H1 (cell line): Measurements from ENCODE around the gene ABCG1. TPM values are rescaled to one million over a fixed set of nuclear protein-coding genes. Genes with fewer than 3 reads are reported as not detected.

ENCODE experiments used
- CTCF ChIA-PET: fragments of 300-600 bp; sonication (Branson Sonifier 250); formaldehyde crosslinking; loops from one replicate; lab custom pipeline; 2021; ENCODE audit not compliant: partially characterized antibody; lab: Charles Lee
- POLR2A ChIA-PET: fragments of 300-600 bp; sonication (Branson Sonifier 250); formaldehyde crosslinking; loops from one replicate; lab custom pipeline; 2021; ENCODE audit warnings: inconsistent platforms; ENCODE audit not compliant: partially characterized antibody; lab: Charles Lee
- DNase-seq, 2 experiments: peaks; one replicate each; pipeline versions ENCODE4 v3.0.0 to v3.0.0-alpha.2; 2010 to 2022; ENCODE audit warnings: low spot score in 2 of 2, low read depth in 1 of 2, mixed read lengths in 1 of 2
- FAIRE-seq: peaks from 2 replicates; lab custom pipeline; 2011; peaks lifted over from hg19 to GRCh38; lab: Jason Lieb, UNC
- H2AFZ ChIP-seq: 2 replicates; pipeline ENCODE4 v1.8.1; 2012; ENCODE audit warnings: low read length, inconsistent platforms
- H2AK5ac ChIP-seq: 2 replicates; pipeline ENCODE4 v1.6.1; 2013; ENCODE audit warnings: low read depth, low read length
- H2BK120ac ChIP-seq: replicated peaks from 2 replicates; pipeline ENCODE3; 2013; ENCODE audit warnings: low read depth, low read length, inconsistent platforms
- H2BK12ac ChIP-seq: 2 replicates; pipeline ENCODE4 v1.6.1; 2013; ENCODE audit warnings: low read depth, low read length
- H2BK15ac ChIP-seq: 2 replicates; pipeline ENCODE4 v1.6.1; 2013; ENCODE audit warnings: low read length
- H2BK20ac ChIP-seq: 2 replicates; pipeline ENCODE4 v1.6.1; 2013; ENCODE audit warnings: low read length
- H2BK5ac ChIP-seq: 2 replicates; pipeline ENCODE4 v1.6.1; 2013; ENCODE audit warnings: low read depth, low read length
- H3K14ac ChIP-seq: 2 replicates; pipeline ENCODE4 v1.6.1; 2013; ENCODE audit warnings: inconsistent platforms; ENCODE audit not compliant: insufficient read length
- H3K18ac ChIP-seq: 2 replicates; pipeline ENCODE4 v1.6.1; 2013; ENCODE audit warnings: low read length; ENCODE audit errors: extremely low read depth
- H3K23ac ChIP-seq: 2 replicates; pipeline ENCODE4 v1.6.1; 2013; ENCODE audit warnings: inconsistent platforms; ENCODE audit not compliant: insufficient read length
- H3K23me2 ChIP-seq: 2 replicates; pipeline ENCODE4 v1.6.1; 2013; ENCODE audit warnings: low read depth, low read length
- H3K27ac ChIP-seq: 2 replicates; pipeline ENCODE4 v1.6.1; 2011; ENCODE audit warnings: low read depth, low read length, inconsistent platforms
- H3K27me3 ChIP-seq, 4 experiments: replicated peaks in 1 of 4; 1 replicate in 1 of 4; 2 replicates in 3 of 4; pipeline versions ENCODE4 v1.6.1 to v1.8.1; 2011 to 2013; ENCODE audit warnings: low read length in 3 of 4, mild to moderate bottlenecking in 3 of 4, inconsistent platforms in 2 of 4, mixed read lengths in 2 of 4, moderate library complexity in 1 of 4; ENCODE audit not compliant: control insufficient read depth in 3 of 4, insufficient read depth in 3 of 4; ENCODE audit errors: extremely low read depth in 1 of 4
- H3K36me3 ChIP-seq, 4 experiments: 2 replicates each; pipeline versions ENCODE4 v1.6.1 to v1.8.1; 2011 to 2013; ENCODE audit warnings: mild to moderate bottlenecking in 4 of 4, low read length in 3 of 4, moderate library complexity in 2 of 4, control low read depth in 1 of 4, inconsistent platforms in 1 of 4; ENCODE audit not compliant: insufficient read depth in 4 of 4, control insufficient read depth in 2 of 4
- H3K4ac ChIP-seq: replicated peaks from 2 replicates; pipeline ENCODE3; 2013; ENCODE audit warnings: low read length, low read depth, mixed read lengths, inconsistent platforms; ENCODE audit not compliant: insufficient read length
- H3K4me1 ChIP-seq, 4 experiments: replicated peaks in 1 of 4; 1 replicate in 1 of 4; 2 replicates in 3 of 4; pipeline versions ENCODE4 v1.6.1 to v1.8.1; 2011 to 2013; ENCODE audit warnings: low read length in 3 of 4, inconsistent platforms in 2 of 4, mixed read lengths in 1 of 4; ENCODE audit not compliant: insufficient read depth in 4 of 4, control insufficient read depth in 3 of 4
- H3K4me2 ChIP-seq, 2 experiments: 2 replicates each; pipeline versions ENCODE4 v1.6.1 to v1.8.1; 2011 to 2013; ENCODE audit warnings: low read depth in 2 of 2, low read length in 2 of 2, control low read depth in 1 of 2, inconsistent platforms in 1 of 2, mild to moderate bottlenecking in 1 of 2; ENCODE audit not compliant: insufficient read depth in 1 of 2
- H3K4me3 ChIP-seq, 4 experiments: fragments of 200-600, 300-600 bp in 1 of 4; sonication (generic), shearing (Covaris generic), sonication (Bioruptor Twin) in 1 of 4; 2 replicates each; pipeline versions ENCODE4 v1.5.1 to v1.8.1; 2011 to 2016; ENCODE audit warnings: low read length in 4 of 4, low read depth in 3 of 4, control low read depth in 2 of 4, inconsistent platforms in 2 of 4, mild to moderate bottlenecking in 2 of 4, mixed read lengths in 1 of 4, moderate library complexity in 1 of 4; ENCODE audit not compliant: insufficient read depth in 2 of 4; ENCODE audit errors: extremely low read depth in 1 of 4
- H3K56ac ChIP-seq: replicated peaks from 2 replicates; pipeline ENCODE3; 2013; ENCODE audit warnings: low read depth, mild to moderate bottlenecking, mixed read lengths, low read length, inconsistent platforms; ENCODE audit not compliant: insufficient read length
- H3K79me1 ChIP-seq: 2 replicates; pipeline ENCODE4 v1.6.1; 2013; ENCODE audit warnings: low read depth, low read length, control low read depth
- H3K79me2 ChIP-seq, 2 experiments: 2 replicates each; pipeline versions ENCODE4 v1.6.1 to v1.8.1; 2012 to 2013; ENCODE audit warnings: low read length in 2 of 2, mild to moderate bottlenecking in 2 of 2, inconsistent platforms in 1 of 2; ENCODE audit not compliant: insufficient read depth in 2 of 2, control insufficient read depth in 1 of 2
- H3K9ac ChIP-seq, 4 experiments: replicated peaks in 1 of 4; 1 replicate in 1 of 4; 2 replicates in 3 of 4; pipeline versions ENCODE4 v1.6.1 to v1.8.1; 2011 to 2013; ENCODE audit warnings: low read depth in 3 of 4, low read length in 3 of 4, control low read depth in 2 of 4, mild to moderate bottlenecking in 2 of 4, moderate library complexity in 2 of 4, inconsistent platforms in 1 of 4; ENCODE audit errors: extremely low read depth in 1 of 4
- H3K9me3 ChIP-seq, 2 experiments: 2 replicates each; pipeline versions ENCODE4 v1.6.1 to v1.8.1; 2012 to 2013; ENCODE audit warnings: mild to moderate bottlenecking in 2 of 2, moderate library complexity in 2 of 2, control low read depth in 1 of 2, inconsistent platforms in 1 of 2, low read depth in 1 of 2, low read length in 1 of 2, mixed read lengths in 1 of 2; ENCODE audit not compliant: insufficient read depth in 2 of 2
- H4K20me1 ChIP-seq, 2 experiments: replicated peaks in 1 of 2; 2 replicates each; pipeline versions ENCODE3 to v1.8.1; 2011 to 2013; ENCODE audit warnings: inconsistent platforms in 2 of 2, low read length in 2 of 2, mild to moderate bottlenecking in 1 of 2; ENCODE audit not compliant: insufficient read depth in 2 of 2, control insufficient read depth in 1 of 2
- H4K5ac ChIP-seq: 2 replicates; pipeline ENCODE4 v1.6.1; 2013; ENCODE audit warnings: low read length, low read depth, mixed read lengths, inconsistent platforms; ENCODE audit not compliant: insufficient read length
- H4K8ac ChIP-seq: 2 replicates; pipeline ENCODE4 v1.8.0; 2013; ENCODE audit warnings: mild to moderate bottlenecking, moderate library complexity, low read length, inconsistent platforms; ENCODE audit not compliant: insufficient read depth; ENCODE audit errors: extremely low read depth
- H4K91ac ChIP-seq: replicated peaks from 2 replicates; pipeline ENCODE3; 2013; ENCODE audit warnings: low read length, mixed read lengths, inconsistent platforms; ENCODE audit not compliant: insufficient read length
- CBX5 ChIP-seq: fragments of 300-800, 300-1000 bp; sonication (generic); IDR thresholded peaks from 2 replicates; pipeline ENCODE4 v1.7.1; 2016; ENCODE audit warnings: antibody characterized with exemption, low read length, low read depth
- CREB1 ChIP-seq: IDR thresholded peaks from 2 replicates; pipeline ENCODE4 v1.6.1; 2012; ENCODE audit warnings: inconsistent platforms
- MAFK ChIP-seq: IDR thresholded peaks from 2 replicates; pipeline ENCODE4 v1.6.1; 2012; ENCODE audit warnings: low read depth, mild to moderate bottlenecking, improper control_type of control experiment, low read length
- NANOG ChIP-seq: IDR thresholded peaks from 2 replicates; pipeline ENCODE4 v1.6.1; 2011; ENCODE audit warnings: low read length, low read depth, mild to moderate bottlenecking, inconsistent platforms; ENCODE audit not compliant: insufficient read depth, poor library complexity, severe bottlenecking
- POLR2A ChIP-seq, 2 experiments: IDR thresholded peaks; 1 replicate in 1 of 2; 2 replicates in 1 of 2; pipeline ENCODE4 v1.6.1; 2011; ENCODE audit warnings: low read depth in 2 of 2, low read length in 2 of 2, mild to moderate bottlenecking in 2 of 2; ENCODE audit errors: control extremely low read depth in 1 of 2
- SP4 ChIP-seq: IDR thresholded peaks from 2 replicates; pipeline ENCODE4 v1.6.1; 2012; ENCODE audit warnings: low read length, inconsistent platforms
- TBP ChIP-seq: IDR thresholded peaks from 2 replicates; pipeline ENCODE4 v1.6.1; 2011; ENCODE audit warnings: low read depth, low read length, improper control_type of control experiment
- WGBS, 2 experiments: shearing (Covaris generic) in 1 of 2; methylation state at CpG; one replicate each; pipeline versions ENCODE4 v1.1.6 to v1.1.7; 2013 to 2015; ENCODE audit warnings: low lambda C conversion rate in 2 of 2, mixed read lengths in 2 of 2, inconsistent platforms in 1 of 2, low coverage in 1 of 2, missing lambda C conversion rate in 1 of 2; ENCODE audit not compliant: insufficient replicate concordance in 2 of 2, insufficient coverage in 1 of 2, insufficient read length in 1 of 2; ENCODE audit errors: extremely low coverage in 1 of 2, missing lambda C conversion rate in 1 of 2; 5-methylcytosine and 5-hydroxymethylcytosine counted together
- polyA plus RNA-seq, 7 experiments: library from polyadenylated mRNA; depleted of rRNA in 3 of 7; stranded (reverse) in 5 of 7; unstranded in 2 of 7; fragments of >200 nt in 5 of 7; fragments of 200-250 nt in 2 of 7; gene quantifications; 1 replicate in 5 of 7; 2 replicates in 1 of 7; 4 replicates in 1 of 7; pipeline versions ENCODE4 v1.2.1 to v1.2.3, GENCODE V29; 2011 to 2013; ENCODE audit warnings: missing spikeins in 2 of 7, mixed read lengths in 2 of 7
- total RNA-seq: library from RNA; stranded (reverse); fragmentation: NEBNext Ultra II Directional; extraction: Animal tissue kit (Norgen Biotek cat#: 25700); gene quantifications from 2 replicates; pipeline ENCODE4 v1.2.1, GENCODE V29; 2021
- TF ChIP-seq, protein P1 (sequence below), 3 experiments: IDR thresholded peaks; 1 replicate in 2 of 3; 2 replicates in 1 of 3; pipeline versions ENCODE4 v1.5.1 to v1.6.1; 2011; ENCODE audit warnings: low read length in 3 of 3, mild to moderate bottlenecking in 3 of 3, inconsistent platforms in 2 of 3, low read depth in 1 of 3, moderate library complexity in 1 of 3; ENCODE audit not compliant: insufficient read depth in 1 of 3; ENCODE audit errors: control extremely low read depth in 1 of 3

Gene ABCG1
- total and polyA plus RNA-seq, 2 of the 8 experiments (the other 6 are each of a cell fraction or from before 2014, with no cell fraction given), result 2.1 to 4.0 TPM

DNA sequence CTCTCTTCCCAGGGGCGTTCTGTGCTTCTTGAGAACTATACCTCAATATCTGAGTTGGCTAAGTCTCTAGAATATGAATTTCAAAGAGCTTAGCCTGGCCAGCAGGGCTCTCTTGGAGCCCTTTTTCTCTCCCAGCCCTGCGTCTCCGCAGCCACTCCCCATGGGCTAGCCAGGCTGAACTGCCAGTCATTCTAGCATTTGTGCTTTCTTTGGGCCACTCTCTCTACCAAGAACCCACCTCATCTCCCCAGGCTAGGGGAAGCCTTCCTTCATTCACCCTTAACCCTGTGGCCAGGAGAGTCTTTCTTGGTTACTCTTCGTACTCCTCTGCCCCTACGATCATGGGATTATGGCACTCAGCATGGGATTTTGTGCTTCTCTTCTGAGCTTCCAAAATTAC lies 18.2 kb downstream of the ABCG1 start:
- TF ChIP-seq TBP (no peak), POLR2A (IDR thresholded peaks at IDR 0.05; ENCODE audit: control extremely low read depth in 1 of 2, low read depth in 2 of 2, low read length in 2 of 2) (no peak), SP4 (no peak), CREB1 (no peak), NANOG (no peak), MAFK (no peak), CBX5 (no peak)
- TF ChIP-seq, protein P1, sequence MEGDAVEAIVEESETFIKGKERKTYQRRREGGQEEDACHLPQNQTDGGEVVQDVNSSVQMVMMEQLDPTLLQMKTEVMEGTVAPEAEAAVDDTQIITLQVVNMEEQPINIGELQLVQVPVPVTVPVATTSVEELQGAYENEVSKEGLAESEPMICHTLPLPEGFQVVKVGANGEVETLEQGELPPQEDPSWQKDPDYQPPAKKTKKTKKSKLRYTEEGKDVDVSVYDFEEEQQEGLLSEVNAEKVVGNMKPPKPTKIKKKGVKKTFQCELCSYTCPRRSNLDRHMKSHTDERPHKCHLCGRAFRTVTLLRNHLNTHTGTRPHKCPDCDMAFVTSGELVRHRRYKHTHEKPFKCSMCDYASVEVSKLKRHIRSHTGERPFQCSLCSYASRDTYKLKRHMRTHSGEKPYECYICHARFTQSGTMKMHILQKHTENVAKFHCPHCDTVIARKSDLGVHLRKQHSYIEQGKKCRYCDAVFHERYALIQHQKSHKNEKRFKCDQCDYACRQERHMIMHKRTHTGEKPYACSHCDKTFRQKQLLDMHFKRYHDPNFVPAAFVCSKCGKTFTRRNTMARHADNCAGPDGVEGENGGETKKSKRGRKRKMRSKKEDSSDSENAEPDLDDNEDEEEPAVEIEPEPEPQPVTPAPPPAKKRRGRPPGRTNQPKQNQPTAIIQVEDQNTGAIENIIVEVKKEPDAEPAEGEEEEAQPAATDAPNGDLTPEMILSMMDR (IDR thresholded peaks at IDR 0.05; ENCODE audit: control extremely low read depth in 1 of 3, insufficient read depth in 1 of 3, low read depth in 1 of 3, low read length in 3 of 3), result no peak
- TF ChIP-seq, all 59 proteins: peak for 0
- H3K79me1 ChIP-seq, result no peaks in the 10 kb centered on the region
- H2BK15ac ChIP-seq, result no peak overlapping the region
- H3K27me3 ChIP-seq, result peaks cover 0 to 24% (median 20%) of the 10 kb centered on the region in 4 experiments; a peak in 5 of 7 replicates
- no peak overlapping the region for H4K5ac ChIP-seq
- H3K4me1 ChIP-seq, result peaks cover 7 to 21% (median 13%) of the 10 kb centered on the region in 4 experiments
- no peak overlapping the region for H3K9ac ChIP-seq
- no peak overlapping the region for H2AFZ ChIP-seq
- CTCF ChIA-PET, result interaction anchor here (1.0 to 4.2 kb wide), 4 partner anchors 15 to 73 kb away, joined by 3 to 31 read pairs (median 3); no protein-coding TSS in a partner anchor
- H2AK5ac ChIP-seq, result no peak overlapping the region
- H3K23me2 ChIP-seq, result peaks cover 5% of the 10 kb centered on the region; the same call in 1 of the 2 replicates
- no peak overlapping the region for H2BK120ac ChIP-seq
- no peak overlapping the region for H3K18ac ChIP-seq
- H2BK5ac ChIP-seq, result no peak overlapping the region
- peaks cover 0 to 1% of the 10 kb centered on the region in 2 experiments for H4K20me1 ChIP-seq
- no peak overlapping the region for H4K8ac ChIP-seq
- no peak overlapping the region for H3K4me3 ChIP-seq
- H2BK12ac ChIP-seq, result no peak overlapping the region
- H3K4ac ChIP-seq, result no peak overlapping the region
- POLR2A ChIA-PET, result no interaction called here
- no peak overlapping the region for H2BK20ac ChIP-seq
- H4K91ac ChIP-seq, result no peak overlapping the region
- no peaks in the 10 kb centered on the region for H3K9me3 ChIP-seq
- no peak for FAIRE-seq
- no peak overlapping the region; a peak in 1 of 4 replicates for H3K4me2 ChIP-seq
- DNase-seq, result no peak
- WGBS, 2 experiments, result 85% methylated on average over 5 of the region's 5 CpGs; no CpG with 5 or more reads in 1 of the 2 experiments
- no peak overlapping the region for H3K27ac ChIP-seq
- H3K56ac ChIP-seq, result no peak overlapping the region
- H3K23ac ChIP-seq, result no peak overlapping the region
- H3K14ac ChIP-seq, result no peak overlapping the region
- H3K36me3 ChIP-seq, result no peaks in the 10 kb centered on the region
- no peaks in the 10 kb centered on the region for H3K79me2 ChIP-seq
